Neural crest cell (in vitro differentiated cells): ENCODE data around the gene CCSER2. TPM values are rescaled to one million over a fixed set of nuclear protein-coding genes. Genes with fewer than 3 reads are reported as not detected.

Source experiments
- DNase-seq: peaks from one replicate; pipeline ENCODE4 v3.0.0; 2021; ENCODE audit warnings: low read depth, mixed read lengths, low spot score
- H3K27ac Mint-ChIP-seq: one replicate; pipeline ENCODE4 v1.8.0; 2021; ENCODE audit warnings: mild to moderate bottlenecking, mixed read lengths; ENCODE audit not compliant: unreplicated experiment
- H3K27me3 Mint-ChIP-seq: 2 replicates; pipeline ENCODE4 v1.8.0; 2021; ENCODE audit warnings: low read depth, mild to moderate bottlenecking, mixed read lengths
- H3K36me3 Mint-ChIP-seq: 2 replicates; pipeline ENCODE4 v1.8.0; 2021; ENCODE audit warnings: low read depth, mild to moderate bottlenecking, mixed read lengths
- H3K4me1 Mint-ChIP-seq: 2 replicates; pipeline ENCODE4 v1.8.0; 2021; ENCODE audit warnings: mixed read lengths
- H3K4me3 Mint-ChIP-seq: one replicate; pipeline ENCODE4 v1.8.0; 2021; ENCODE audit warnings: mild to moderate bottlenecking, mixed read lengths
- H3K9me3 Mint-ChIP-seq: 2 replicates; pipeline ENCODE4 v1.8.0; 2021; ENCODE audit warnings: mixed read lengths
- total RNA-seq: library from RNA; stranded (reverse); gene quantifications from 2 replicates; pipeline ENCODE4 v1.2.1, GENCODE V29; 2021
- TF ChIP-seq, protein P1 (sequence below): fragments of 200-600 bp; sonication (generic); conservative IDR thresholded peaks from 2 replicates; pipeline ENCODE4 v1.5.0; 2021; ENCODE audit warnings: antibody characterized with exemption, mild to moderate bottlenecking

CCSER2 gene
- total RNA-seq, 1 donor from 2014 or later: 37.5 TPM

DNA sequence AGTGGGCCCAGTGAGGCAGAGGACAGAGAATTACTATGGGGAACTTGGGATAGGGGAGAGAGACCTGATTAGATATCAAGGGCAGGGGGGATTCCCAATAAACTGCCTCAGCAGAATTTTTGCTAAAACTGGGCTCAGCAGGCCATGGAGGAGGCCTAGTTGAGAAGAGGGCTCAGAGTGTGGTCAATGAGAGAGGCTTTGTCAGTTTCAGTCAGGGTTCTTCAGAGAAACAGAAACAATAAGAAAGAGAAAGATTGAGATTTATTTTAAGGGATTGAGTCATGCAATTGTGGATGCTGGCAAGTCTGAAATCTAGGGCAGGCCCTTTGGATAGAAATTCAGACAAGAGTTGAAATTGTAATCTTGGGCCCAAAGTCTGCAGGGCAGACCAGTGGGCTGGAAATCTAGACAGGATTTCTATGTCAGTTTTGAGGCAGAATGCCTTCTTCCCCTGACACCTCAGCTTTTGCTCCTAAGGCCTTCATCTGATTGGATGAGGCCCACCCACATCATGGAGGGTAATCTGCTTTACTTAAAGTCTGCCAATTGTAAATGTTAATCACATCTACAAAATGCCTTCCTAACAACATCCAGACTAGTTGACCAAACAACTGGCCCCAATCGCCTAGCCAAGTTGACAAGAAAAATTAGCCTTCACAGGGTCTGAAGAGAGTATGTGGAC lies 33.5 kb upstream of the CCSER2 start:
- Mint-ChIP-seq H3K4me3 (no peak overlapping the region), H3K9me3 (peaks cover 3% of the 10 kb centered on the region), H3K36me3 (no peaks in the 10 kb centered on the region), H3K27ac (no peak overlapping the region), H3K27me3 (no peaks in the 10 kb centered on the region), H3K4me1 (peaks cover 11% of the 10 kb centered on the region)
- TF ChIP-seq, protein P1, sequence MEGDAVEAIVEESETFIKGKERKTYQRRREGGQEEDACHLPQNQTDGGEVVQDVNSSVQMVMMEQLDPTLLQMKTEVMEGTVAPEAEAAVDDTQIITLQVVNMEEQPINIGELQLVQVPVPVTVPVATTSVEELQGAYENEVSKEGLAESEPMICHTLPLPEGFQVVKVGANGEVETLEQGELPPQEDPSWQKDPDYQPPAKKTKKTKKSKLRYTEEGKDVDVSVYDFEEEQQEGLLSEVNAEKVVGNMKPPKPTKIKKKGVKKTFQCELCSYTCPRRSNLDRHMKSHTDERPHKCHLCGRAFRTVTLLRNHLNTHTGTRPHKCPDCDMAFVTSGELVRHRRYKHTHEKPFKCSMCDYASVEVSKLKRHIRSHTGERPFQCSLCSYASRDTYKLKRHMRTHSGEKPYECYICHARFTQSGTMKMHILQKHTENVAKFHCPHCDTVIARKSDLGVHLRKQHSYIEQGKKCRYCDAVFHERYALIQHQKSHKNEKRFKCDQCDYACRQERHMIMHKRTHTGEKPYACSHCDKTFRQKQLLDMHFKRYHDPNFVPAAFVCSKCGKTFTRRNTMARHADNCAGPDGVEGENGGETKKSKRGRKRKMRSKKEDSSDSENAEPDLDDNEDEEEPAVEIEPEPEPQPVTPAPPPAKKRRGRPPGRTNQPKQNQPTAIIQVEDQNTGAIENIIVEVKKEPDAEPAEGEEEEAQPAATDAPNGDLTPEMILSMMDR: no peak
- DNase-seq: no peak

DNA sequence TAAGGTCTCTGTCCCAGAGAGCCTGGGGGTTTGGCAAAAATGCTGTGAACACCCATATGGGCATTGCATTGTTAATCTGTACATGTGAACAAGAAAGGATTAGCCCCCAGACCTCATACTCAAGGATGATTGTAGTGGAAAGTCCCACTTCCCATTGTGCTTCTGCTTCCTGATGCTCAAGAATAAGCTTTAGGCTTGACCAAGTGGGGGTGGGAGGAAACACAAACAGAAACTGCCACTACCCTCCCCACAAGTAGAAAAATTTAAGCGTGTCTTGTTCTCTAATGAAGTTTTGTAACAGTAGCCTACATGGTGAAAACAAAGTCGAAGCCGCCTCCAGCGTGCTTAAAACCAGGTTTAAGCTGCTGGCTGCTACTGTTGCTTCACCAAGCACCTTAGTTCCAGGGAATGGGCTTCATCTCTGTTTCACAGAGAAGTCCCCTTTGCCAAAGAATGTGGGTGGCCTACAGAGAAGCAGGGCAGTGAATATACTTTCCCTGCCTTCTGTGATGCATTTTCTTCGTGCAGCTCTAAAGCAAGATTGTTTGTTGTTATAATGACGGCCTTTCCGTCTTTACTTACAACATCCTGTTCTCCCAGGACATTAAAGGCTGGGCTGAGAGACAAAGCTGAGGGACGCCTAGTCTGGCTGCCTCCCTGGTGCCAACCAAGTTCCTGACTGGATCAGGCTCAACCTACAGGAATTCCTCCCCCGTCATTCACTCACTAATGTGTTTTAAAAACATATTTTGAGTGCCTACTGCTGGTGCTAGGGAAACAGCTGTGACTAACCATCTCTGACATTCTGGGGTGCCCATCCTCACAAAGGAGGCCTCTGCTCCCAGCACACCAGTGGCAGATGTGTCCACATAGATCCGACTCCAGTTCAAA lies 32.1 kb upstream of the CCSER2 start:
- Mint-ChIP-seq H3K4me3 (no peak overlapping the region), H3K36me3 (no peaks in the 10 kb centered on the region), H3K9me3 (peaks cover 3% of the 10 kb centered on the region), H3K27ac (no peak overlapping the region), H3K4me1 (peaks cover 11% of the 10 kb centered on the region), H3K27me3 (no peaks in the 10 kb centered on the region)
- DNase-seq: no peak
- TF ChIP-seq, protein P1: no peak

GRCh38 chr10:84298057-84298456 lies 30.3 kb upstream of the CCSER2 start:
- no peak overlapping the region for H3K27ac Mint-ChIP-seq
- peaks cover 3% of the 10 kb centered on the region for H3K9me3 Mint-ChIP-seq
- TF ChIP-seq, protein P1: no peak
- H3K27me3 Mint-ChIP-seq: peaks cover 3% of the 10 kb centered on the region
- H3K36me3 Mint-ChIP-seq: no peaks in the 10 kb centered on the region
- no peak for DNase-seq
- peaks cover 15% of the 10 kb centered on the region for H3K4me1 Mint-ChIP-seq
- no peak overlapping the region for H3K4me3 Mint-ChIP-seq

GRCh38 chr10:84302223-84302622 lies 26.2 kb upstream of the CCSER2 start:
- Mint-ChIP-seq H3K27ac (no peak overlapping the region), H3K9me3 (peaks cover 3% of the 10 kb centered on the region), H3K36me3 (no peaks in the 10 kb centered on the region), H3K4me3 (no peak overlapping the region), H3K27me3 (peaks cover 3% of the 10 kb centered on the region), H3K4me1 (peaks cover 12% of the 10 kb centered on the region)
- TF ChIP-seq, protein P1: no peak
- DNase-seq: no peak

- H3K4me3 Mint-ChIP-seq: no peak overlapping the region
- H3K9me3 Mint-ChIP-seq: peaks cover 2% of the 10 kb centered on the region
- no peak overlapping the region for H3K27ac Mint-ChIP-seq
- H3K36me3 Mint-ChIP-seq: no peaks in the 10 kb centered on the region
- no peak for DNase-seq
- TF ChIP-seq, protein P1: no peak
- H3K4me1 Mint-ChIP-seq: peaks cover 5% of the 10 kb centered on the region
- peaks cover 3% of the 10 kb centered on the region for H3K27me3 Mint-ChIP-seq
These were observed 21.5 kb upstream of the CCSER2 start for GRCh38 chr10:84306751-84307384.
